Breast epithelium (tissue), 4 donors: ENCODE results near the gene SLC15A3. TPM values are rescaled to one million over a fixed set of nuclear protein-coding genes. Genes with fewer than 3 reads are reported as not detected.
A peak's percentile ranks its signal among the peaks of the same experiment; 100 is the strongest.

Experiments used
- DNase-seq, 2 donors: peaks; one replicate each; pipeline ENCODE4 v3.0.0-alpha.2; 2019; ENCODE audit warnings: low spot score in 2 of 2
- H3K27ac ChIP-seq, 2 donors: fragments of 200-600 bp; sonication (generic) in 1 of 2; one replicate each; pipeline ENCODE4 v1.5.1; 2016 to 2019; ENCODE audit warnings: mild to moderate bottlenecking in 1 of 2
- H3K27me3 ChIP-seq, 2 donors: fragments of 200-600 bp; sonication (generic) in 1 of 2; one replicate each; pipeline versions ENCODE4 v1.5.1 to v1.6.0; 2017 to 2019; ENCODE audit warnings: control low read depth in 1 of 2, mild to moderate bottlenecking in 1 of 2
- H3K36me3 ChIP-seq: fragments of 200-600 bp; one replicate; pipeline ENCODE4 v1.5.1; 2019
- H3K4me1 ChIP-seq, 2 donors: fragments of 200-600 bp; sonication (generic); one replicate each; pipeline ENCODE4 v1.5.1; 2016 to 2019; ENCODE audit warnings: control low read depth in 1 of 2
- H3K4me3 ChIP-seq, 3 donors: fragments of 200-600 bp; sonication (generic); 1 replicate in 2 of 3; 2 replicates in 1 of 3; pipeline ENCODE4 v1.5.1; 2016 to 2019; ENCODE audit warnings: mild to moderate bottlenecking in 3 of 3, moderate library complexity in 2 of 3
- H3K9me3 ChIP-seq, 2 donors: fragments of 200-600 bp; sonication (generic) in 1 of 2; one replicate each; pipeline ENCODE4 v1.5.1; 2016 to 2019; ENCODE audit warnings: control low read depth in 1 of 2
- CTCF ChIP-seq, 3 donors: fragments of 450-650 bp; IDR thresholded peaks; one replicate each; pipeline ENCODE4 v1.5.1; 2016 to 2017; ENCODE audit warnings: antibody characterized with exemption in 3 of 3, mild to moderate bottlenecking in 3 of 3, moderate library complexity in 3 of 3
- POLR2A ChIP-seq: fragments of 450-650 bp; IDR thresholded peaks from one replicate; pipeline ENCODE4 v1.6.1; 2016; ENCODE audit warnings: antibody characterized with exemption, mild to moderate bottlenecking, moderate library complexity
- POLR2AphosphoS5 ChIP-seq, 3 donors: sonication (generic); formaldehyde crosslinking; IDR thresholded peaks; one replicate each; pipeline ENCODE4 v1.6.1; 2017; ENCODE audit warnings: antibody characterized with exemption in 3 of 3
- intact Hi-C: fragments of 100-400 bp; cut with DNase I; formaldehyde crosslinking; loops from one replicate; pipeline ENCODE4 v1.15.1; 2023; ENCODE audit warnings: low total_unique reads
- total RNA-seq, 3 donors: library from RNA; depleted of rRNA; stranded (reverse); fragments of >200 nt; gene quantifications; one replicate each; pipeline ENCODE4 v1.1.0, GENCODE V29; 2016

Gene SLC15A3
- total RNA-seq, 3 donors from 2014 or later, result 8.8 to 23.2 (median 20.8) TPM

DNA sequence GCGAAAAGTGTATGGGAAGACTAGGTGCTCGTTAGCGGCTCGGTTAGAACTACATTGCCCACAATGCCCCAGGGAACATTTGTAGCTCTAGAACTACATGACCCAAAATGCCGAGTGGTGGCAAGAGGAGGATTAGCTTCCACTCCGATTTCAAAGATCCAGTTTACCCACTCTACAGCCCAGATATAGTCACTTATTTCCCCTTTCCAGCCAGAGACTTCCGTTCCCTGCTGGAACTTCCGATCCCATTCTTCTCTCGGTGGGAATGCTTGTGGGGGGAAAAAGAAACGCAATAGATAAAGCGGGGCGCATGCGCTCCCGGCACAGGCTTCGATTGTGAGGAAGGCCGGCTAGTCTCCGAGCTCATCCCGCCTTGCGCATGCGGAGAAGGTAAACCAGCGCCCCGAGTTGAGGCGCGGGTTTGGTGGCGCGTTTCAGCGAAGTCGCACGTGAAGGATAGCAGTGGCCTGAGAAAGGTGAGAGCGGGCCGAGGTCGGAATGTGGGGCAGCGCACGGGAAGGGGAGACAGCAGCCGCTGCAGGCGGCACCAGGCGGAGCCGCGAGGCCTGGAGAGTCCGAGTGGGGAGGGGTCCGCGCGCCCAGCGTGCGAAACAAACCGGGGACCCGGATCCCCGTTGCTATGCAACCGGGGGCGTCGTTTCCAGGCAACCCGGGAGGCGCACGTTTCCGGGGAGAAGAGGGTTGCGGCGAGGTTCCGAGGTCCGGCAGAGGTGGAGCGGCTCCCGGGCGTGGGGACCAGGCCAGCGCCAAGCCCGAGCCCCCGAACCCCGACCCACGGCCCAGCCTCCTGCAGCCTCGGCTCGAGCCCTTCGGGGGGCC lies 38.0 kb downstream of the SLC15A3 start, which contains the start of gene TMEM109:
Gene TMEM109, plus strand, starts transcription at position 366 of the 840 bp plus-strand sequence. CDS start 5,536 bp downstream, outside the sequence.
- peak; percentile 27 to 74 (median 73) for TF ChIP-seq POLR2AphosphoS5 (IDR thresholded peaks at IDR 0.05)
- peak in 1 of 3 donors; percentile 30 for TF ChIP-seq CTCF (IDR thresholded peaks at IDR 0.05)
- peak; percentile 34 for TF ChIP-seq POLR2A
- H3K4me3 ChIP-seq, result peak within 1 kb of the TSS; percentile 69 to 84 (median 74)
- H3K36me3 ChIP-seq, result no peaks in the 10 kb centered on the region
- no peaks in the 10 kb centered on the region for H3K9me3 ChIP-seq
- intact Hi-C loops, result no loop called here
- peak; percentile 75 to 77 for DNase-seq
- no peaks in the 10 kb centered on the region for H3K27me3 ChIP-seq
- peak within 1 kb of the TSS; percentile 94 to 95 for H3K27ac ChIP-seq
- peaks cover 4% of the 10 kb centered on the region in 2 donors for H3K4me1 ChIP-seq

- TF ChIP-seq POLR2AphosphoS5 (IDR thresholded peaks at IDR 0.05) (no peak), CTCF (IDR thresholded peaks at IDR 0.05) (no peak), POLR2A (no peak)
- peak in 1 of 2 donors; percentile 40 for DNase-seq
- intact Hi-C loops, result no loop called here
- Histone ChIP-seq H3K9me3 (no peaks in the 10 kb centered on the region), H3K4me1 (peaks cover 4% of the 10 kb centered on the region in 2 donors), H3K4me3 (peak overlapping the region in 2 of 3 donors; percentile 69 to 74), H3K27me3 (no peaks in the 10 kb centered on the region), H3K27ac (peak overlapping the region; percentile 94 to 95), H3K36me3 (no peaks in the 10 kb centered on the region)
Observed at GRCh38 chr11:60912851-60913528, 39.0 kb downstream of the SLC15A3 start.

DNA sequence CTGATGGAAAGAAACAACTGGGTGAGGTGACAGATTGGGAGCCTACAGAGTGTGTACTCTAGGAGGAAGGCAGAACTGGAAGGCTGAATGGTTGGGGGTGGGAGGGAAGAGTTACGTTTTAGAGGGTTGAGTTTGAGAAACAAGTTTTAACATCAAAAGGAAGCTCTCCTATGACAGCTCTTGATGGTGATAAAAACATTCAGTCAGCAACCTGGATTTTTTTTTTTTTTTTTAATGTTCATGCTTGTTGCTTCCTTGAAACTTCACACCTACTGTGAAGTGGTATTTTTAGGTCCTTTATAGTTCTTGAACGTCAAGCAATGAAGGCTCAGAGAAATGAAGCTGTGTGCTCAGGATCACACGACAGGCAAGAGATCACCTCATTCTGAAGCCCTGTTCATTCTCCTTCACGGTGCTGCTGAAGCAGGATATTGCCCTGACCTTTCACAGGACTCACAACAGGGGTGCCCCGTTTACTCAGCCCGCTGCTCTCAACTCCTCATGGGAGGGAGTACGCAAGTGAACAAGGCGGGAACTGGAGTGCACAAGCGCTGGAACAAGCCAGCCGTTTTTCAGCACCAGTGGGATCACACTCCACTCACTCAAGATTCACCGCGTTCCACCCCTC lies 39.6 kb downstream of the SLC15A3 start:
- Histone ChIP-seq H3K27me3 (no peaks in the 10 kb centered on the region), H3K4me3 (peak overlapping the region in 2 of 3 donors; percentile 13 to 74), H3K36me3 (no peaks in the 10 kb centered on the region), H3K9me3 (no peaks in the 10 kb centered on the region), H3K4me1 (peaks cover 4% of the 10 kb centered on the region in 2 donors), H3K27ac (peak overlapping the region; percentile 94 to 95)
- intact Hi-C loops, result no loop called here
- DNase-seq, result no peak
- TF ChIP-seq POLR2AphosphoS5 (IDR thresholded peaks at IDR 0.05) (no peak), CTCF (IDR thresholded peaks at IDR 0.05) (no peak), POLR2A (no peak)

- intact Hi-C loops, result no loop called here
- DNase-seq, result no peak
- H3K4me1 ChIP-seq, result peaks cover 0 to 2% of the 10 kb centered on the region in 2 donors
- no peaks in the 10 kb centered on the region for H3K27me3 ChIP-seq
- H3K36me3 ChIP-seq, result no peaks in the 10 kb centered on the region
- H3K27ac ChIP-seq, result no peak overlapping the region
- no peak overlapping the region for H3K4me3 ChIP-seq
- no peak for TF ChIP-seq CTCF (IDR thresholded peaks at IDR 0.05)
- TF ChIP-seq POLR2A, result no peak
- no peak for TF ChIP-seq POLR2AphosphoS5 (IDR thresholded peaks at IDR 0.05)
- no peaks in the 10 kb centered on the region for H3K9me3 ChIP-seq
Observed at GRCh38 chr11:60910711-60911380, 41.1 kb downstream of the SLC15A3 start.
